ENCODE results near the gene CFAP61. TPM values are rescaled to one million over a fixed set of nuclear protein-coding genes. Genes with fewer than 3 reads are reported as not detected.

The CFAP61 gene
- polyA plus RNA-seq, 1 experiment, result not detected

GRCh38 chr20:20134941-20135575 is 82.7 kb downstream of the CFAP61 start:
- Histone ChIP-seq H3K4me3 (ENCODE audit: low read depth, low read length) (no peak overlapping the region), H3K27ac (ENCODE audit: low read depth, low read length) (no peak overlapping the region), H3K27me3 (ENCODE audit: control insufficient read depth, insufficient read depth, low read length) (no peaks in the 10 kb centered on the region), H3K9me3 (ENCODE audit: control insufficient read depth, insufficient read depth, low read length) (no peaks in the 10 kb centered on the region)
- TF ChIP-seq CTCF (IDR thresholded peaks at IDR 0.05; ENCODE audit: low read depth, low read length), result no peak
- CTCF ChIA-PET, result no interaction called here
- DNase-seq (ENCODE audit: low read depth, low spot score), result no peak
- POLR2A ChIA-PET, result no interaction called here

GRCh38 chr20:20136313-20136712 is 84.0 kb downstream of the CFAP61 start:
- ChIA-PET POLR2A (no interaction called here), CTCF (no interaction called here)
- no peak for TF ChIP-seq CTCF (IDR thresholded peaks at IDR 0.05; ENCODE audit: low read depth, low read length)
- no peak overlapping the region for H3K27ac ChIP-seq (ENCODE audit: low read depth, low read length)
- no peak overlapping the region for H3K4me3 ChIP-seq (ENCODE audit: low read depth, low read length)
- DNase-seq (ENCODE audit: low read depth, low spot score), result no peak
- H3K27me3 ChIP-seq (ENCODE audit: control insufficient read depth, insufficient read depth, low read length), result no peaks in the 10 kb centered on the region
- no peaks in the 10 kb centered on the region for H3K9me3 ChIP-seq (ENCODE audit: control insufficient read depth, insufficient read depth, low read length)

GRCh38 chr20:20137851-20138250 is 85.5 kb downstream of the CFAP61 start:
- TF ChIP-seq CTCF (IDR thresholded peaks at IDR 0.05; ENCODE audit: low read depth, low read length), result no peak
- POLR2A ChIA-PET, result no interaction called here
- Histone ChIP-seq H3K27ac (ENCODE audit: low read depth, low read length) (no peak overlapping the region), H3K4me3 (ENCODE audit: low read depth, low read length) (no peak overlapping the region), H3K27me3 (ENCODE audit: control insufficient read depth, insufficient read depth, low read length) (no peaks in the 10 kb centered on the region), H3K9me3 (ENCODE audit: control insufficient read depth, insufficient read depth, low read length) (no peaks in the 10 kb centered on the region)
- no peak for DNase-seq (ENCODE audit: low read depth, low spot score)
- CTCF ChIA-PET, result no interaction called here

- DNase-seq (ENCODE audit: low read depth, low spot score), result no peak
- POLR2A ChIA-PET, result no interaction called here
- Histone ChIP-seq H3K27ac (ENCODE audit: low read depth, low read length) (no peak overlapping the region), H3K27me3 (ENCODE audit: control insufficient read depth, insufficient read depth, low read length) (no peaks in the 10 kb centered on the region), H3K9me3 (ENCODE audit: control insufficient read depth, insufficient read depth, low read length) (no peaks in the 10 kb centered on the region), H3K4me3 (ENCODE audit: low read depth, low read length) (no peak overlapping the region)
- TF ChIP-seq CTCF (IDR thresholded peaks at IDR 0.05; ENCODE audit: low read depth, low read length), result no peak
- CTCF ChIA-PET, result no interaction called here
Measured at GRCh38 chr20:20138301-20139064, 86.2 kb downstream of the CFAP61 start.

- CTCF ChIA-PET, result no interaction called here
- no peaks in the 10 kb centered on the region for H3K9me3 ChIP-seq (ENCODE audit: control insufficient read depth, insufficient read depth, low read length)
- no peak overlapping the region for H3K27ac ChIP-seq (ENCODE audit: low read depth, low read length)
- H3K4me3 ChIP-seq (ENCODE audit: low read depth, low read length), result no peak overlapping the region
- POLR2A ChIA-PET, result no interaction called here
- no peak for DNase-seq (ENCODE audit: low read depth, low spot score)
- TF ChIP-seq CTCF (IDR thresholded peaks at IDR 0.05; ENCODE audit: low read depth, low read length), result no peak
- no peaks in the 10 kb centered on the region for H3K27me3 ChIP-seq (ENCODE audit: control insufficient read depth, insufficient read depth, low read length)
Measured at GRCh38 chr20:20139403-20139802, 87.1 kb downstream of the CFAP61 start.

Data from AG04450 (cell line).